Measurements from ENCODE around the gene SDE2.
"Not testable (repeated sequence)": the region's sequence is repeated elsewhere in the genome, so short reads cannot be mapped to it uniquely, and the experiment has no call there.

The SDE2 gene

GRCh38 chr1:225942574-225942973 is 56.6 kb downstream of the SDE2 start:
- DNase-seq (ENCODE audit: low read depth in 2 of 2), result no peak

GRCh38 chr1:225941942-225942222 is 57.3 kb downstream of the SDE2 start:
- no peak for DNase-seq (ENCODE audit: low read depth in 2 of 2)

GRCh38 chr1:225941187-225941941 is 57.8 kb downstream of the SDE2 start, which contains the start of gene LEFTY2:
Gene LEFTY2, minus strand, starts transcription at chr1:225941220. Its CDS starts 80 bp downstream, at chr1:225941140.
- DNase-seq (ENCODE audit: low read depth in 2 of 2), result no peak

- no peak for DNase-seq (ENCODE audit: low read depth in 2 of 2)
These were observed 58.6 kb downstream of the SDE2 start for GRCh38 chr1:225940385-225941151.

GRCh38 chr1:225939939-225940310 is 59.2 kb downstream of the SDE2 start:
- DNase-seq (ENCODE audit: low read depth in 2 of 2), result not testable (repeated sequence)

GRCh38 chr1:225939097-225939938 is 59.8 kb downstream of the SDE2 start:
- not testable (repeated sequence) for DNase-seq (ENCODE audit: low read depth in 2 of 2)

- no peak for DNase-seq (ENCODE audit: low read depth in 2 of 2)
These were observed 61.8 kb downstream of the SDE2 start for GRCh38 chr1:225937048-225937968.

- DNase-seq (ENCODE audit: low read depth in 2 of 2), result no peak
These were observed 62.6 kb downstream of the SDE2 start for GRCh38 chr1:225936523-225936922.

GRCh38 chr1:225936086-225936485 is 63.1 kb downstream of the SDE2 start:
- not testable (repeated sequence) for DNase-seq (ENCODE audit: low read depth in 2 of 2)

- DNase-seq (ENCODE audit: low read depth in 2 of 2), result no peak
These were observed 64.4 kb downstream of the SDE2 start for GRCh38 chr1:225934711-225935110.

GRCh38 chr1:225933072-225933471 is 66.1 kb downstream of the SDE2 start:
- no peak for DNase-seq (ENCODE audit: low read depth in 2 of 2)

Measured in stimulated activated CD4-positive, alpha-beta T cell treated with anti-CD3 and anti-CD28 coated beads, Interleukin-15, amount 100 ng/mL, for 48 hours (primary cell).